ENCODE measurements around the gene LECT2. TPM values are rescaled to one million over a fixed set of nuclear protein-coding genes. Genes with fewer than 3 reads are reported as not detected.

LECT2 gene
- total and polyA plus RNA-seq, 10 of the 15 experiments (the other 5 are each of a cell fraction or from before 2014, with no cell fraction given), result not detected

- H3K36me3 ChIP-seq (ENCODE audit: control insufficient read depth in 2 of 2, insufficient read depth in 2 of 2, low read length in 1 of 2), result no peaks in the 10 kb centered on the region
- no peak overlapping the region for H3K4me3 ChIP-seq
- WGBS (ENCODE audit: insufficient coverage, insufficient replicate concordance, low lambda C conversion rate, missing lambda C conversion rate), result 0% methylated on average over 2 of the region's 2 CpGs
- intact Hi-C loops (cut with micrococcal nuclease; ENCODE audit: unreplicated experiment) (loop anchor here (10.0 kb wide), 1 partner anchor 196 kb away; no protein-coding TSS in a partner anchor), in situ Hi-C loops (cut with MboI) (no loop called here)
- H2AFZ ChIP-seq (ENCODE audit: control insufficient read depth, low read depth, low read length), result no peak overlapping the region
- ChIA-PET POLR2A (no interaction called here), RAD21 (ENCODE audit: unreplicated experiment) (no interaction called here), CTCF (interaction anchor here (0.9 to 4.5 kb wide), 8 partner anchors 8 to 1248 kb away, joined by 3 to 31 read pairs (median 6); no protein-coding TSS in a partner anchor), SMC1A (ENCODE audit: uncharacterized antibody, unreplicated experiment) (interaction anchor here (1.2 to 2.6 kb wide), 3 partner anchors 77 to 103 kb away, joined by 3 to 19 read pairs (median 5); no protein-coding TSS in a partner anchor)
- FAIRE-seq (no peak), DNase-seq (ENCODE audit: low read depth, low spot score) (no peak), ATAC-seq (no peak)
- peaks cover 0 to 3% of the 10 kb centered on the region in 2 experiments; a peak in 1 of 4 replicates for H3K27me3 ChIP-seq (replicated peaks in 1 of 2; ENCODE audit: control insufficient read depth in 2 of 2, insufficient read depth in 2 of 2, low read length in 1 of 2)
- H4K20me1 ChIP-seq (ENCODE audit: control insufficient read depth, insufficient read depth), result no peaks in the 10 kb centered on the region
- no peak overlapping the region for H3K9ac ChIP-seq (ENCODE audit: control insufficient read depth, insufficient read depth, low read length)
- H3K9me3 ChIP-seq (replicated peaks; ENCODE audit: control insufficient read depth, insufficient read depth, low read length), result no peaks in the 10 kb centered on the region
- no peak overlapping the region for H3K4me2 ChIP-seq (ENCODE audit: control insufficient read depth, insufficient read depth)
- no peak overlapping the region for H3K27ac ChIP-seq (ENCODE audit: control insufficient read depth, insufficient read depth)
- H3K4me1 ChIP-seq (ENCODE audit: control insufficient read depth, insufficient read depth, low read length), result no peaks in the 10 kb centered on the region
- no TSS peak for BruUV-seq (replicated peaks)
- no peaks in the 10 kb centered on the region for H3K79me2 ChIP-seq (ENCODE audit: control insufficient read depth, insufficient read depth, low read length)
- TF ChIP-seq KDM1A (IDR thresholded peaks at IDR 0.05; ENCODE audit: borderline replicate concordance) (no peak), NBN (IDR thresholded peaks at IDR 0.05) (no peak), CEBPB (IDR thresholded peaks at IDR 0.05; ENCODE audit: borderline replicate concordance in 1 of 2, low read depth in 2 of 2, low read length in 2 of 2) (no peak), ZBTB4 (CRISPR knock-in tag; IDR thresholded peaks at IDR 0.05) (no peak), IKZF2 (IDR thresholded peaks at IDR 0.05) (no peak), CBX5 (IDR thresholded peaks at IDR 0.05; ENCODE audit: low read depth) (no peak), ELK1 (IDR thresholded peaks at IDR 0.05; ENCODE audit: low read depth, low read length) (no peak), SUPT20H (IDR thresholded peaks at IDR 0.05; ENCODE audit: borderline replicate concordance, control insufficient read depth, low read depth, low read length) (no peak), ZNF687 (IDR thresholded peaks at IDR 0.05) (no peak), POLR2AphosphoS5 (IDR thresholded peaks at IDR 0.05; ENCODE audit: low read length) (no peak), ZBTB40 (IDR thresholded peaks at IDR 0.05; ENCODE audit: borderline replicate concordance) (no peak), ZBED1 (IDR thresholded peaks at IDR 0.05; ENCODE audit: borderline replicate concordance) (no peak)
Measured at GRCh38 chr5:135978993-135979392, 24.2 kb upstream of the LECT2 start.
